ENCODE data around the gene ANKRD63. TPM values are rescaled to one million over a fixed set of nuclear protein-coding genes. Genes with fewer than 3 reads are reported as not detected.

Gene ANKRD63
- total and polyA plus RNA-seq, 2 of the 13 experiments (the other 11 are each of a cell fraction or from before 2014, with no cell fraction given), result not detected

DNA sequence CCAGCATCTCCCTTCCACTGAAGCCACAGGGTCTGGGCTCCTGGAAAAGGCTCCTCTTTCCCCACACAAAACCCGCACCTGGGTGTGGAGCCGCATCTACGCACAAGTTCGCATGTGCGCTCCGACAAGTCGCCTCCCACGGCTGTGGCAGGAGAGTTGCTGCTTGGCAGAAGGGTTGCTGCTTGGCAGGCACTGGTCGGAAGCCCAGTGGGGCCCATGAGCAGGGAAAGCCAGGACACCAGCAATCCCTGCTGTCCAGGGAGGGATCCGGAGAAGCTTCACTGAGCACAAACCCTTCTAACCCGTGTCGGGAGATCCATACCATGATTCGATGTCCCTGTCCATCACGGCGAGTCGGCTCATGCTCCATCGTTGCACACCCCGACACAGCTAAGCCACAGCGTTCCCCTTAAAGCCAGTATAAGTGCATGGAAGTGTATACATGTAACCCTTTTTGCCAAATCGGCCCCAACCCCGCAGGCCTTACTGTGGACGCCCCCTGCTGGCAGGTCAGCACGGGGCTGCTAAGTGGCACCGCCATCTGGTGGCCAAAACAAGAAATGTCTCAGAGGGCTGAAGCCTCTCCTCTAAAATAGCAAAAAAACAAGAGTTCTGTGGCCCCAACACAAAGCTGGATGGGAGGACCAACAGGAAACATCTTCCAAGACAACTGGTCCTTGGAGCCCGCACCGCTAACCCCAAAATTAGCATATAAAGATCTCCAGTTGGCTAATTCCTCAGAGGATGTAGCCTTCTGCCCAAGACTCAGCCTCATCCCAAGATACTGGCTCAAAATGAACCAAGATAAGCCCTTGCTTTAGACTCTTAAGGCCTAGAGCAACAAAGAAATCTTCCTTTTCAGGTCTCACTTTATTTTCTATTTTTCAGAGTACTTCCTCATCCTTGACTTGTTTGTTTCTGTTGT lies 8.3 kb downstream of the ANKRD63 start (continued):
- TF ChIP-seq, protein P1, sequence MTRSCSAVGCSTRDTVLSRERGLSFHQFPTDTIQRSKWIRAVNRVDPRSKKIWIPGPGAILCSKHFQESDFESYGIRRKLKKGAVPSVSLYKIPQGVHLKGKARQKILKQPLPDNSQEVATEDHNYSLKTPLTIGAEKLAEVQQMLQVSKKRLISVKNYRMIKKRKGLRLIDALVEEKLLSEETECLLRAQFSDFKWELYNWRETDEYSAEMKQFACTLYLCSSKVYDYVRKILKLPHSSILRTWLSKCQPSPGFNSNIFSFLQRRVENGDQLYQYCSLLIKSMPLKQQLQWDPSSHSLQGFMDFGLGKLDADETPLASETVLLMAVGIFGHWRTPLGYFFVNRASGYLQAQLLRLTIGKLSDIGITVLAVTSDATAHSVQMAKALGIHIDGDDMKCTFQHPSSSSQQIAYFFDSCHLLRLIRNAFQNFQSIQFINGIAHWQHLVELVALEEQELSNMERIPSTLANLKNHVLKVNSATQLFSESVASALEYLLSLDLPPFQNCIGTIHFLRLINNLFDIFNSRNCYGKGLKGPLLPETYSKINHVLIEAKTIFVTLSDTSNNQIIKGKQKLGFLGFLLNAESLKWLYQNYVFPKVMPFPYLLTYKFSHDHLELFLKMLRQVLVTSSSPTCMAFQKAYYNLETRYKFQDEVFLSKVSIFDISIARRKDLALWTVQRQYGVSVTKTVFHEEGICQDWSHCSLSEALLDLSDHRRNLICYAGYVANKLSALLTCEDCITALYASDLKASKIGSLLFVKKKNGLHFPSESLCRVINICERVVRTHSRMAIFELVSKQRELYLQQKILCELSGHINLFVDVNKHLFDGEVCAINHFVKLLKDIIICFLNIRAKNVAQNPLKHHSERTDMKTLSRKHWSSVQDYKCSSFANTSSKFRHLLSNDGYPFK (CRISPR knock-in tag; IDR thresholded peaks at IDR 0.05; ENCODE audit: borderline replicate concordance), result peak; percentile 27; the same call in 1 of the 2 replicates
- TF ChIP-seq, protein P2, sequence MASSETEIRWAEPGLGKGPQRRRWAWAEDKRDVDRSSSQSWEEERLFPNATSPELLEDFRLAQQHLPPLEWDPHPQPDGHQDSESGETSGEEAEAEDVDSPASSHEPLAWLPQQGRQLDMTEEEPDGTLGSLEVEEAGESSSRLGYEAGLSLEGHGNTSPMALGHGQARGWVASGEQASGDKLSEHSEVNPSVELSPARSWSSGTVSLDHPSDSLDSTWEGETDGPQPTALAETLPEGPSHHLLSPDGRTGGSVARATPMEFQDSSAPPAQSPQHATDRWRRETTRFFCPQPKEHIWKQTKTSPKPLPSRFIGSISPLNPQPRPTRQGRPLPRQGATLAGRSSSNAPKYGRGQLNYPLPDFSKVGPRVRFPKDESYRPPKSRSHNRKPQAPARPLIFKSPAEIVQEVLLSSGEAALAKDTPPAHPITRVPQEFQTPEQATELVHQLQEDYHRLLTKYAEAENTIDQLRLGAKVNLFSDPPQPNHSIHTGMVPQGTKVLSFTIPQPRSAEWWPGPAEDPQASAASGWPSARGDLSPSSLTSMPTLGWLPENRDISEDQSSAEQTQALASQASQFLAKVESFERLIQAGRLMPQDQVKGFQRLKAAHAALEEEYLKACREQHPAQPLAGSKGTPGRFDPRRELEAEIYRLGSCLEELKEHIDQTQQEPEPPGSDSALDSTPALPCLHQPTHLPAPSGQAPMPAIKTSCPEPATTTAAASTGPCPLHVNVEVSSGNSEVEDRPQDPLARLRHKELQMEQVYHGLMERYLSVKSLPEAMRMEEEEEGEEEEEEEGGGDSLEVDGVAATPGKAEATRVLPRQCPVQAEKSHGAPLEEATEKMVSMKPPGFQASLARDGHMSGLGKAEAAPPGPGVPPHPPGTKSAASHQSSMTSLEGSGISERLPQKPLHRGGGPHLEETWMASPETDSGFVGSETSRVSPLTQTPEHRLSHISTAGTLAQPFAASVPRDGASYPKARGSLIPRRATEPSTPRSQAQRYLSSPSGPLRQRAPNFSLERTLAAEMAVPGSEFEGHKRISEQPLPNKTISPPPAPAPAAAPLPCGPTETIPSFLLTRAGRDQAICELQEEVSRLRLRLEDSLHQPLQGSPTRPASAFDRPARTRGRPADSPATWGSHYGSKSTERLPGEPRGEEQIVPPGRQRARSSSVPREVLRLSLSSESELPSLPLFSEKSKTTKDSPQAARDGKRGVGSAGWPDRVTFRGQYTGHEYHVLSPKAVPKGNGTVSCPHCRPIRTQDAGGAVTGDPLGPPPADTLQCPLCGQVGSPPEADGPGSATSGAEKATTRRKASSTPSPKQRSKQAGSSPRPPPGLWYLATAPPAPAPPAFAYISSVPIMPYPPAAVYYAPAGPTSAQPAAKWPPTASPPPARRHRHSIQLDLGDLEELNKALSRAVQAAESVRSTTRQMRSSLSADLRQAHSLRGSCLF (CRISPR knock-in tag; IDR thresholded peaks at IDR 0.05; ENCODE audit: borderline replicate concordance), result no peak
- TF ChIP-seq ZMYM2 (CRISPR knock-in tag; IDR thresholded peaks at IDR 0.05), result no peak
- TF ChIP-seq, protein P3, sequence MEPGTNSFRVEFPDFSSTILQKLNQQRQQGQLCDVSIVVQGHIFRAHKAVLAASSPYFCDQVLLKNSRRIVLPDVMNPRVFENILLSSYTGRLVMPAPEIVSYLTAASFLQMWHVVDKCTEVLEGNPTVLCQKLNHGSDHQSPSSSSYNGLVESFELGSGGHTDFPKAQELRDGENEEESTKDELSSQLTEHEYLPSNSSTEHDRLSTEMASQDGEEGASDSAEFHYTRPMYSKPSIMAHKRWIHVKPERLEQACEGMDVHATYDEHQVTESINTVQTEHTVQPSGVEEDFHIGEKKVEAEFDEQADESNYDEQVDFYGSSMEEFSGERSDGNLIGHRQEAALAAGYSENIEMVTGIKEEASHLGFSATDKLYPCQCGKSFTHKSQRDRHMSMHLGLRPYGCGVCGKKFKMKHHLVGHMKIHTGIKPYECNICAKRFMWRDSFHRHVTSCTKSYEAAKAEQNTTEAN (CRISPR knock-in tag; conservative IDR thresholded peaks at IDR 0.05), result no peak
- TF ChIP-seq, protein P4, sequence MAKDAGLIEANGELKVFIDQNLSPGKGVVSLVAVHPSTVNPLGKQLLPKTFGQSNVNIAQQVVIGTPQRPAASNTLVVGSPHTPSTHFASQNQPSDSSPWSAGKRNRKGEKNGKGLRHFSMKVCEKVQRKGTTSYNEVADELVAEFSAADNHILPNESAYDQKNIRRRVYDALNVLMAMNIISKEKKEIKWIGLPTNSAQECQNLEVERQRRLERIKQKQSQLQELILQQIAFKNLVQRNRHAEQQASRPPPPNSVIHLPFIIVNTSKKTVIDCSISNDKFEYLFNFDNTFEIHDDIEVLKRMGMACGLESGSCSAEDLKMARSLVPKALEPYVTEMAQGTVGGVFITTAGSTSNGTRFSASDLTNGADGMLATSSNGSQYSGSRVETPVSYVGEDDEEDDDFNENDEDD (CRISPR knock-in tag; IDR thresholded peaks at IDR 0.05; ENCODE audit: borderline replicate concordance), result no peak
- TF ChIP-seq GABPB1 (CRISPR knock-in tag; IDR thresholded peaks at IDR 0.05), result peak; percentile 23; the same call in 1 of the 2 replicates
- no peak for TF ChIP-seq ZNF17 (CRISPR knock-in tag; IDR thresholded peaks at IDR 0.05)
- TF ChIP-seq ZNF441 (CRISPR knock-in tag; IDR thresholded peaks at IDR 0.05; ENCODE audit: borderline replicate concordance), result no peak
- TF ChIP-seq, protein P5, sequence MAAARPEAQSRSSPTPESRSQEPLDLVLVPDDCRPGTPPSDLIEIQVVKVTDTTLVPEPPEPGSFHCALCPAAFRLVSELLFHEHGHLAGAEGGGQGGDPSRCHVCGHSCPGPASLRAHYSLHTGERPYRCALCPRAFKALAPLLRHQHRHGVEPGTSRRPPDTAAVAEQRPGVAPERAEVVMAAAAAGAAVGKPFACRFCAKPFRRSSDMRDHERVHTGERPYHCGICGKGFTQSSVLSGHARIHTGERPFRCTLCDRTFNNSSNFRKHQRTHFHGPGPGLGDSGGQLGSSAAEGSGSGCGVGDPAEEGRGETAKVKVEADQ (CRISPR knock-in tag; IDR thresholded peaks at IDR 0.05; ENCODE audit: borderline replicate concordance), result no peak
- TF ChIP-seq EEA1 (CRISPR knock-in tag; IDR thresholded peaks at IDR 0.05; ENCODE audit: borderline replicate concordance), result no peak
- TF ChIP-seq, protein P6, sequence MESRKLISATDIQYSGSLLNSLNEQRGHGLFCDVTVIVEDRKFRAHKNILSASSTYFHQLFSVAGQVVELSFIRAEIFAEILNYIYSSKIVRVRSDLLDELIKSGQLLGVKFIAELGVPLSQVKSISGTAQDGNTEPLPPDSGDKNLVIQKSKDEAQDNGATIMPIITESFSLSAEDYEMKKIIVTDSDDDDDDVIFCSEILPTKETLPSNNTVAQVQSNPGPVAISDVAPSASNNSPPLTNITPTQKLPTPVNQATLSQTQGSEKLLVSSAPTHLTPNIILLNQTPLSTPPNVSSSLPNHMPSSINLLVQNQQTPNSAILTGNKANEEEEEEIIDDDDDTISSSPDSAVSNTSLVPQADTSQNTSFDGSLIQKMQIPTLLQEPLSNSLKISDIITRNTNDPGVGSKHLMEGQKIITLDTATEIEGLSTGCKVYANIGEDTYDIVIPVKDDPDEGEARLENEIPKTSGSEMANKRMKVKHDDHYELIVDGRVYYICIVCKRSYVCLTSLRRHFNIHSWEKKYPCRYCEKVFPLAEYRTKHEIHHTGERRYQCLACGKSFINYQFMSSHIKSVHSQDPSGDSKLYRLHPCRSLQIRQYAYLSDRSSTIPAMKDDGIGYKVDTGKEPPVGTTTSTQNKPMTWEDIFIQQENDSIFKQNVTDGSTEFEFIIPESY (CRISPR knock-in tag; IDR thresholded peaks at IDR 0.05), result peak; percentile 62; the same call in 1 of the 2 replicates
- no peak for TF ChIP-seq ZNF773 (CRISPR knock-in tag; IDR thresholded peaks at IDR 0.05; ENCODE audit: borderline replicate concordance)
- no peak for TF ChIP-seq KDM1A (CRISPR knock-in tag; IDR thresholded peaks at IDR 0.05)
- TF ChIP-seq ZNF549 (CRISPR knock-in tag; IDR thresholded peaks at IDR 0.05), result no peak
